ENCODE results near the gene RHOT2. TPM values are rescaled to one million over a fixed set of nuclear protein-coding genes. Genes with fewer than 3 reads are reported as not detected.

RHOT2 gene
- total and polyA plus RNA-seq, 9 of the 15 experiments (the other 6 are each of a cell fraction or from before 2014, with no cell fraction given) = 5.0 to 373 (median 112) TPM

GRCh38 chr16:695355-696089, 27.6 kb downstream of the RHOT2 start (continued):
- TF ChIP-seq, protein P1, sequence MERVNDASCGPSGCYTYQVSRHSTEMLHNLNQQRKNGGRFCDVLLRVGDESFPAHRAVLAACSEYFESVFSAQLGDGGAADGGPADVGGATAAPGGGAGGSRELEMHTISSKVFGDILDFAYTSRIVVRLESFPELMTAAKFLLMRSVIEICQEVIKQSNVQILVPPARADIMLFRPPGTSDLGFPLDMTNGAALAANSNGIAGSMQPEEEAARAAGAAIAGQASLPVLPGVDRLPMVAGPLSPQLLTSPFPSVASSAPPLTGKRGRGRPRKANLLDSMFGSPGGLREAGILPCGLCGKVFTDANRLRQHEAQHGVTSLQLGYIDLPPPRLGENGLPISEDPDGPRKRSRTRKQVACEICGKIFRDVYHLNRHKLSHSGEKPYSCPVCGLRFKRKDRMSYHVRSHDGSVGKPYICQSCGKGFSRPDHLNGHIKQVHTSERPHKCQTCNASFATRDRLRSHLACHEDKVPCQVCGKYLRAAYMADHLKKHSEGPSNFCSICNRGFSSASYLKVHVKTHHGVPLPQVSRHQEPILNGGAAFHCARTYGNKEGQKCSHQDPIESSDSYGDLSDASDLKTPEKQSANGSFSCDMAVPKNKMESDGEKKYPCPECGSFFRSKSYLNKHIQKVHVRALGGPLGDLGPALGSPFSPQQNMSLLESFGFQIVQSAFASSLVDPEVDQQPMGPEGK (CRISPR knock-in tag; IDR thresholded peaks at IDR 0.05; ENCODE audit: borderline replicate concordance) = no peak
- no peak for TF ChIP-seq GTF3C2 (IDR thresholded peaks at IDR 0.05; ENCODE audit: borderline replicate concordance, extremely low read depth, insufficient read length)
- no peak for TF ChIP-seq STAT5A (IDR thresholded peaks at IDR 0.05; ENCODE audit: borderline replicate concordance, low read length)
- no peak for TF ChIP-seq XRCC3 (IDR thresholded peaks at IDR 0.05)
- peak; percentile 48; the same call in 1 of the 2 replicates for TF ChIP-seq BHLHE40 (IDR thresholded peaks at IDR 0.05; ENCODE audit: low read length)
- no peak for TF ChIP-seq TCF3 (CRISPR knock-in tag; IDR thresholded peaks at IDR 0.05)
- TF ChIP-seq, protein P2, sequence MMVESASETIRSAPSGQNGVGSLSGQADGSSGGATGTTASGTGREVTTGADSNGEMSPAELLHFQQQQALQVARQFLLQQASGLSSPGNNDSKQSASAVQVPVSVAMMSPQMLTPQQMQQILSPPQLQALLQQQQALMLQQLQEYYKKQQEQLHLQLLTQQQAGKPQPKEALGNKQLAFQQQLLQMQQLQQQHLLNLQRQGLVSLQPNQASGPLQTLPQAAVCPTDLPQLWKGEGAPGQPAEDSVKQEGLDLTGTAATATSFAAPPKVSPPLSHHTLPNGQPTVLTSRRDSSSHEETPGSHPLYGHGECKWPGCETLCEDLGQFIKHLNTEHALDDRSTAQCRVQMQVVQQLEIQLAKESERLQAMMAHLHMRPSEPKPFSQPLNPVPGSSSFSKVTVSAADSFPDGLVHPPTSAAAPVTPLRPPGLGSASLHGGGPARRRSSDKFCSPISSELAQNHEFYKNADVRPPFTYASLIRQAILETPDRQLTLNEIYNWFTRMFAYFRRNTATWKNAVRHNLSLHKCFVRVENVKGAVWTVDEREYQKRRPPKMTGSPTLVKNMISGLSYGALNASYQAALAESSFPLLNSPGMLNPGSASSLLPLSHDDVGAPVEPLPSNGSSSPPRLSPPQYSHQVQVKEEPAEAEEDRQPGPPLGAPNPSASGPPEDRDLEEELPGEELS (CRISPR knock-in tag; IDR thresholded peaks at IDR 0.05; ENCODE audit: borderline replicate concordance) = peak; percentile 83; the same call in 1 of the 2 replicates
- no peak for TF ChIP-seq GATAD2B (IDR thresholded peaks at IDR 0.05; ENCODE audit: borderline replicate concordance)
- no peak for TF ChIP-seq ZKSCAN3 (CRISPR knock-in tag; IDR thresholded peaks at IDR 0.05)
- TF ChIP-seq NFE2L1 (tag; IDR thresholded peaks at IDR 0.05; ENCODE audit: borderline replicate concordance, low read depth) = no peak
- TF ChIP-seq, protein P3, sequence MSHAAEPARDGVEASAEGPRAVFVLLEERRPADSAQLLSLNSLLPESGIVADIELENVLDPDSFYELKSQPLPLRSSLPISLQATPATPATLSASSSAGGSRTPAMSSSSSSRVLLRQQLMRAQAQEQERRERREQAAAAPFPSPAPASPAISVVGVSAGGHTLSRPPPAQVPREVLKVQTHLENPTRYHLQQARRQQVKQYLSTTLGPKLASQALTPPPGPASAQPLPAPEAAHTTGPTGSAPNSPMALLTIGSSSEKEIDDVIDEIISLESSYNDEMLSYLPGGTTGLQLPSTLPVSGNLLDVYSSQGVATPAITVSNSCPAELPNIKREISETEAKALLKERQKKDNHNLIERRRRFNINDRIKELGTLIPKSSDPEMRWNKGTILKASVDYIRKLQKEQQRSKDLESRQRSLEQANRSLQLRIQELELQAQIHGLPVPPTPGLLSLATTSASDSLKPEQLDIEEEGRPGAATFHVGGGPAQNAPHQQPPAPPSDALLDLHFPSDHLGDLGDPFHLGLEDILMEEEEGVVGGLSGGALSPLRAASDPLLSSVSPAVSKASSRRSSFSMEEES (CRISPR knock-in tag; IDR thresholded peaks at IDR 0.05) = peak; percentile 12; the same call in 1 of the 2 replicates
- TF ChIP-seq TEAD1 (CRISPR knock-in tag; IDR thresholded peaks at IDR 0.05) = peak in 1 of 2 experiments; percentile 91; a peak in 2 of 4 replicates
- no peak for TF ChIP-seq MBD2 (IDR thresholded peaks at IDR 0.05; ENCODE audit: borderline replicate concordance, low read depth)
- no peak for TF ChIP-seq NFRKB (IDR thresholded peaks at IDR 0.05; ENCODE audit: low read depth)
- TF ChIP-seq PHB (CRISPR knock-in tag; IDR thresholded peaks at IDR 0.05) = no peak
- TF ChIP-seq CEBPB (tag; IDR thresholded peaks at IDR 0.05) = no peak
- peak; percentile 57 for TF ChIP-seq ZNF143 (CRISPR knock-in tag; IDR thresholded peaks at IDR 0.05)
- 0 out of 2 replicates have a peak, but pooled peaks have one; percentile 25 for TF ChIP-seq SMARCA5 (IDR thresholded peaks at IDR 0.05)
- TF ChIP-seq, protein P4, sequence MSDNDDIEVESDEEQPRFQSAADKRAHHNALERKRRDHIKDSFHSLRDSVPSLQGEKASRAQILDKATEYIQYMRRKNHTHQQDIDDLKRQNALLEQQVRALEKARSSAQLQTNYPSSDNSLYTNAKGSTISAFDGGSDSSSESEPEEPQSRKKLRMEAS (CRISPR knock-in tag; IDR thresholded peaks at IDR 0.05) = peak; percentile 99

All from K562 (cell line).